GM19023 (cell line): ENCODE measurements around the gene RAB6B.

Experiments
- ATAC-seq: cut with Tn5 transposase; IDR thresholded peaks from one replicate; pipeline ENCODE4 v1.9.1; 2021; ENCODE audit warnings: mild to moderate bottlenecking, moderate library complexity; ENCODE audit not compliant: unreplicated experiment

RAB6B gene

GRCh38 chr3:133895208-133896001 is at the start of gene RAB6B:
Gene RAB6B, minus strand, starts transcription at chr3:133895882. Its CDS starts 416 bp downstream, at chr3:133895466.
- ATAC-seq, result peak; percentile 48

GRCh38 chr3:133944641-133945380 is 49.1 kb upstream of the RAB6B start:
- ATAC-seq, result no peak

DNA sequence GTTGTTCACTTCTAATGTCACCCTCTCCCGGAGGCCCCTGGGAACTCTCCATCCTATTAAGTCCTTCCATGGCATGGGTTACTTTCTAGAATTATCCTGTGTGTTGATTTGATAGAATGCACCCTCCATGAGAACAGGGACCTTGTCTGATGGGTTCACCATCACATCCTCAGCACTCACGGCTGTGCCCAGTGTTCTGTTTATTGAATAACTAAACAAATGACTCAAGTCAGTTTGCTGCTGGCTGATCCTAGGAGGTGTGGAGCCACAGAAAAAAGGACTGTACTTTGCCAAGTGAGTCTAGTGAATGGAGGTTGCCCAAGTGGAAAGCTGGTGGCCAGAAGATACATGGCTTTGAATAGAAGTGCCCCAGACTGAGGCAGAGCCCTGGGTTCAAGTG is 48.5 kb upstream of the RAB6B start:
- no peak for ATAC-seq

- no peak for ATAC-seq
These were observed 48.0 kb upstream of the RAB6B start for GRCh38 chr3:133943639-133944141.

DNA sequence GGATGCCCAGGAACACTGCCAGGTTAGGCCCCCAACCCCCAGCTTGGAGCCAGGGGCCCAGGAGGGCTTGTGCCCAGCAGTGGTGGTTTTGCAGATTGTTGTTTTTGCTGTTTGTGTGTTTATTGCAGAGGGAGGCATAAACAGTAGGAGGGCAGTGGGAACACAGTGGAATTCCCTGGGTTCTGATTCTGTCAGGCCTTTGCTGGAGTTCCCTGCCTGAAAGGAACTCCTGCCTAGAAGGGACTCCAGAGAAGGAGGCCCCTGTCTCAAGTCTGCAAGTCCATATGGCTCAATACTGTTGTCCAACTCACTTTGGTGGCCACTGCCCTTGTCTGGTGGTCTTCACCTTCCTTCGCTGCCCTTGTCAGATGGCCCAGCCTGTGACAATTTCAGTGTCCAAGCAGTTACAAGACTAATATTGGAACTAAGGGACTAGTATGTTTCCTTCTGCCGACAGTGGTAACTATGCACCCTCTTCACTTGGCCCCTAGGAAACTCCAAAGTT is 47.4 kb upstream of the RAB6B start:
- no peak for ATAC-seq

- ATAC-seq, result no peak
These were observed 45.7 kb upstream of the RAB6B start for GRCh38 chr3:133941415-133941821.

GRCh38 chr3:133940536-133940935 is 44.9 kb upstream of the RAB6B start:
- ATAC-seq, result no peak

GRCh38 chr3:133939463-133939835 is 43.8 kb upstream of the RAB6B start:
- ATAC-seq, result no peak

GRCh38 chr3:133938770-133939462 is 43.2 kb upstream of the RAB6B start:
- no peak for ATAC-seq

DNA sequence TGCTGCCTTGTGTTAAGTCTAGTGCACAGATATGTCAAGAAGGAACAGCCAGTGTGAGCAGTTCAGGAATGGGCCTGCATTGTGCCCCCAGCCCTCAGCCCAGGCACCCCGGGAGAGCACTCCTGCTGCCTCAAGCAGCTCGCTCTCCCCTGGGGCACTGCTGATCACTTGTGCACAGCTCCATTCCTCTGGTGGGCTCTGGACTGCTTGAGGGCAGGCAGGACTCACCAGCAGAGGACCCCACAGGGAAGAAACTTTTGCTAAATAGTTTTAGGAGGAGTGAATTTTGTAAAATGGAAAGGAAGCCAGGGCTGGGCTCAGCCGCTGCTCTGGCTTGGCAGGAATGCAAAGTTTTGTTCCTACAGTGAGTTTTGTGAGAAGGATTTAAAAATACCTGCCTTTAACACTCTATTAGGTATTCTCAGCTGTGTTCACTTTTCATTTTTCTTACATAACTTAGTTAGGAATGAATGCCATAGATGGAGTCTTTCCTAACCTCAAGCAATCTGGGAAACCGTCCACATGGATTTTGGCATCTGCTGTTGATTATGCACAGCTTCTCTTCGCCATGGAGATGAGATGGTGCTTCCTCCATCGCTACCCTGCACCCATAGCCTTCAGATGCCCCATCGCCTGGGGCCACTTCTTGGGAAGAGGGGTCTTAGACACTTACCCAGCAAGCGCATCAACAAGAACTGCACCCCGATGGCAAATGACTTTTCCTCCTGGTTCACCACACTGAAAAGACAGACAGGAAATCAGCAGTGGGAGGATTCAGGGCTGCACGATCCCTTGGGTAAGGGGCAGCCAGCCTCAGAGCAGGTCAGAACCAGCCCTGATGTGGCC is 42.3 kb upstream of the RAB6B start:
- ATAC-seq, result no peak

GRCh38 chr3:133937061-133937686 is 41.5 kb upstream of the RAB6B start:
- no peak for ATAC-seq

GRCh38 chr3:133935843-133936769 is 40.4 kb upstream of the RAB6B start:
- no peak for ATAC-seq

DNA sequence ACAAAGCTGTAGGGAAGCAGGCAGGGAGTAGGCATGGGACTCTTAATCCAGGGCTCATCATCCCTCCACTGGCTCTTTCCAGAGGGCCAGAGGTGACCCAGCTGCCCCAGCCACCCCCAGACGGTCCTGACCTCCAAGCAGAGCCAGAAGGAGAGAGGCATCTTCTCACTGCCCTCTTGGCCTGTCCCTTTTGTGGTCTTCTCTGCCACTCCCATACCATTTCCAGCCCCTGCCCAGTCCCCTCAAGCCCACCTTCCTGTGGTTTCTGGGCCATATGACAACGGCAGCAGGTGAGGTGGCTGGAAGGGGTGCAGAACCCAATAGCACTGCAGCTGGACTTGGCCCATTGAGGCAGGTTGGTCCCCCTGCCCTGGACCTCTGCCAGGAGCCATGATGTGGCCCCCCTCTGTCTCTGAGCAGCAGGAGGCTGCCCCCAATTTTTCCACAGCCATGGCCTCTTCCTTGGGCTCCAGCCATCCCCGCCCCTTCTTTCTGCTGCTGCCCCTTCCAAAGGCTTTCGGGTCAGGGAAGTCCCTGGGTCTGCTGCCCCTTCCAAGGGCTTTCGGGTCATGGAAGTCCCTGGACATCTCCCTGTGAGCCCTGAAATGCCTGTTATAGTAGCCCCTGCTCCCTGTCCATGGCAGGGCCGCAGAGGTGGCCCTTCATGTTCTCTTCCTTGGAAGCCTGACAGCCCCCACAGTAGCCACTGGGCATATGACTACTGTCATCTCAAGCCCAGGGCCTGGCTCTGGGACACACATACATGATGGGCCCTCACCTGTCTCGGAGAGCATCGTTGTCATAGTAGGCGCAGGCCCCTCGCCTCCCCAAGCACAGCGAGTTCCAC is 39.5 kb upstream of the RAB6B start:
- no peak for ATAC-seq

- ATAC-seq, result no peak
These were observed 38.6 kb upstream of the RAB6B start for GRCh38 chr3:133934073-133934970.

DNA sequence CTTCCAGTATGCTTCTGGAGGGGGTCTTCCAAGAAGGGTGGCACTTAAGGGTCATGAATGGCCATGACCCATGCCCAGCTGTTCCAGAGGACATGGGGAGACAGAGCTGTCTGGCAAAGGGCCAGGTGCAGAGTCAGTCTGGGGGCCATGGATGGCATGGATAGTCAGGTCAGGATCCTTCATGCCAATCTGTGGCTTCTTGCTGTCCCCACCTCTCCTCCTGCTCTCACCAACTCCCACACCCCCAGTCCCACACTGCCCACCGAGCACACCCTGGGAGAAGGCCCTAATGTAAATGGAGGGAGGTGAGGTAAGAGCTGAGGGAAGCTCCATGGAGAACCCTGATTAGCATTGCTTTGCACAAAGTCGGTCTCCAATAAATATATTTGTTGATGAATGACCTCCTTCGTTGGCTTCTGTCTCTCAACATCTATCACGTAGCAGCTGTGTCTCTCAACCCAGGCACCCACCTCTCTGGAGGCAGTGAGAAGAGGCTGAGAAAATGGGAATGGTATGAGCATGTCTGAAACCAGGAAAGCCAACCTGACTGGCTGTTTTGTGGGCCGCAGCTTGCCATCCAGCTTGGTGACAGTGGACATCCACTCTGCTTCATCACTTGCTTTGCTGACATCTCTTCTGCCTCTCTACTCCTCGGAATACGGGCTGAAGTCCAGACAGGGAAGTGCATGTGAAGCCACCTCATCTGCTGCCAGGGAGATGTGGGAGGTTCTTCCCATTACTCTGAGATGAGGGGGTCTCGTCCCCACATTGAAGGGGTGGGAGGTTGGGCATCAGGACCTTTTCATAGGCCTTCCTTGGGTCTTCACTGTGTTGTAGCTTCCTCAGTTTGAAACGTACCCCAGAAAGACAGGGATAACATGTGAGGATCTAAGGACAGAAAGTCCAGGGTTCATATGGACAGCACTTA is 37.7 kb upstream of the RAB6B start:
- ATAC-seq, result no peak

GRCh38 chr3:133932009-133932408 is 36.3 kb upstream of the RAB6B start:
- ATAC-seq, result no peak
